Endothelial cell of hepatic sinusoid (primary cell): Measurements from ENCODE around the gene ARSH.
"Not testable (repeated sequence)": the region's sequence is repeated elsewhere in the genome, so short reads cannot be mapped to it uniquely, and the experiment has no call there.

Experiments
- in situ Hi-C: cut with HindIII; loops from 2 replicates; pipeline ENCODE4 v1.10.0; 2017; ENCODE audit warnings: low sequenced_read_pairs

Gene ARSH, protein sequence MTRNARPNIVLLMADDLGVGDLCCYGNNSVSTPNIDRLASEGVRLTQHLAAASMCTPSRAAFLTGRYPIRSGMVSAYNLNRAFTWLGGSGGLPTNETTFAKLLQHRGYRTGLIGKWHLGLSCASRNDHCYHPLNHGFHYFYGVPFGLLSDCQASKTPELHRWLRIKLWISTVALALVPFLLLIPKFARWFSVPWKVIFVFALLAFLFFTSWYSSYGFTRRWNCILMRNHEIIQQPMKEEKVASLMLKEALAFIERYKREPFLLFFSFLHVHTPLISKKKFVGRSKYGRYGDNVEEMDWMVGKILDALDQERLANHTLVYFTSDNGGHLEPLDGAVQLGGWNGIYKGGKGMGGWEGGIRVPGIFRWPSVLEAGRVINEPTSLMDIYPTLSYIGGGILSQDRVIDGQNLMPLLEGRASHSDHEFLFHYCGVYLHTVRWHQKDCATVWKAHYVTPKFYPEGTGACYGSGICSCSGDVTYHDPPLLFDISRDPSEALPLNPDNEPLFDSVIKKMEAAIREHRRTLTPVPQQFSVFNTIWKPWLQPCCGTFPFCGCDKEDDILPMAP

GRCh38 chrX:3006495-3006894 lies at the start of gene ARSH:
Gene ARSH, plus strand, starts transcription at chrX:3006546. Its CDS starts 67 bp downstream, at chrX:3006613.
- in situ Hi-C loops: no loop called here

GRCh38 chrX:2958199-2958598 lies 48.1 kb upstream of the ARSH start:
- in situ Hi-C loops: no loop called here

- in situ Hi-C loops: no loop called here
Measured at GRCh38 chrX:2960861-2961515, 45.4 kb upstream of the ARSH start.

DNA sequence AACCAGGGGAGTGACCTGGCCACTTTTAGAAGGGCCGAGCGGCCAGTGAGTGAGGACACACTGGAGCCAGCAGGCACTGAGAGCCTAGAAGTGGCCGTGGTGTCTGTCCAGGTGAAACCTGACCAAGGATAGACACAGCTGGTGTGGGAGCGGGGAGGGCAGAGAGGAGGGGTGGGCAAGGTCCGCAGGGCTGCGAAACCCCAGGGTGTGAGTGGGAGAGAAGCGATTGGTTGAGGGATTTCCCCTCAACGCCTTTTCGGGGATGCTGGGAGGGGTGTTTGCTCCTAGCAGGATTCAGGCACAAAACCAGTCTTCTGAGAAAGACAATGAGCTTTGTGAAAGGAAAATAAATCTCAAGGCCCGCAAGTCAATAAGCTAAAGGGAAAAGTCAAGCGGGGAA lies 44.0 kb upstream of the ARSH start:
- in situ Hi-C loops: no loop called here

GRCh38 chrX:2963449-2963848 lies 42.9 kb upstream of the ARSH start:
- in situ Hi-C loops: not testable (repeated sequence)

DNA sequence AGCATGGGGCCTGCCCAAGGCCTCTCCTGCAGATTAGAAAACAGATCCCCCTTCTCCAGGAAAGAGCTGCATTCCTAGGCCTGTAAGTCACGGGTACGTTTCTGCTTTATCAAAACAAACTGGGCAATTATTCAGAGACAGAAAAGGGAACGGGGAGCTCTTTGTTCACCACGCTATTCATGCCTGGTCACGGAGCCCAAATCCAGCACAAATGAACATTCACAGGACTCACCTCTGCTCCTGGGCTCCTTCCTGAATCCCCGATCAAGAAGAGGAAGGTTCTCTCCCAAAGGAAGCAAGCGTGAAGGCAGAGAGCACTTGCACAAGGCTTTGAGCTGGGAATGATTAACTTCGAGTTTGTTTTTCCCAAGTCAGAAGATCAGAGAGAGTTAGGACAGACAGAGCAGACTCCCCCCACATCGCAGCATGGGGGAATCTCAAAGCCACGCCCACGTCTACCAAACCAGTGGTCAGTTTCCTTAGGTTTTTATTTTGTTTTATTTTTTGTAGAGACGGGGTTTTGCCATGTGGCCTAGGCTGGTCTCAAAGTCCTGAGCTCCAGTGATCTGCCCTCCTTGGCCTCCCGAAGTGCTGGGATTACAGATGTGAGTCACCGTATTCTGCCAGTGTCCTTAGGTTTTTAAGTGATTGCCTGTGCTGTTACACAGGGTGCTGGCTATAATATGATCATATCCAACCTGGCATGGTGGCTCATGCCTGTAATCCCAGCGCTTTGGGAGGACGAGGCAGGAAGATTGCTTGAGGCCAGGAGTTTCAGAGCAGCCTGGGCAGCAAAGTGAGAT lies 42.2 kb upstream of the ARSH start:
- in situ Hi-C loops: not testable (repeated sequence)

DNA sequence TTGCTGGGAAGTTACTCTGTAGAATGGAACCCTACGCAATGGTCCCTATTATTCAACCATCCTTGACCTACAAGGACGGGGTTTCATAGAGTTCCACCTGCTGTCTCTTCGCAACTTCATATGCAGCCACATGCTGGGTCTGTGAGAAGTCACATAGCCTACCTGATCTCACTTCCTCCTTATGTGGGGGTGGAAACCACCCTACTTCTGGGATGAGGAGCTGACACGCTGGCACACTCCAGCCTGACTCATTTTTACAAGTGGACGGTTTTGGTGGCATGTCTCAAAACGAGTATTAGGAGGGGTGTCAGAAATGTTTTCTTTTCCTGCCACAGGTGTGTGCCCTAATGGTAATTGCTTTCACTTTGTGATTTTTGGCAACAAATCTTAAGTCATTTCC lies 40.4 kb upstream of the ARSH start:
- in situ Hi-C loops: no loop called here

DNA sequence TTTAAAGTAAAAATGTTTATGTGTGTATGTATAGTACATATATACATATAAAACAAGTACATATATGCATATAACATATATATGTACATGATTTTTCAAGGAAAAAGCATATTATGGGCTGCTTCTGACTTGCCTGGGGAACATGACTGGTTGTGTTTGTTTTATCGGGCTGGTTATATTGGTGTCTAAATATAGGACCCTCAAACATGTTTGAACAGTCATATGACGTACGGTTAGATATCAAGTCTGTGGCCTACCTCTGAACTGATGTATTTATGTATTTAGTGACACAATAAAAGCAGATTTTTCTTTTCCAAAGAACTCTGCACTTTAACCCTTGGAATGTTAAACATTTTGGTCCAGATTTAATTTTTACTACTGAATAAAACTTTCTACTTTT lies 39.3 kb upstream of the ARSH start:
- in situ Hi-C loops: no loop called here

- in situ Hi-C loops: no loop called here
Measured at GRCh38 chrX:2967584-2967983, 38.8 kb upstream of the ARSH start.

DNA sequence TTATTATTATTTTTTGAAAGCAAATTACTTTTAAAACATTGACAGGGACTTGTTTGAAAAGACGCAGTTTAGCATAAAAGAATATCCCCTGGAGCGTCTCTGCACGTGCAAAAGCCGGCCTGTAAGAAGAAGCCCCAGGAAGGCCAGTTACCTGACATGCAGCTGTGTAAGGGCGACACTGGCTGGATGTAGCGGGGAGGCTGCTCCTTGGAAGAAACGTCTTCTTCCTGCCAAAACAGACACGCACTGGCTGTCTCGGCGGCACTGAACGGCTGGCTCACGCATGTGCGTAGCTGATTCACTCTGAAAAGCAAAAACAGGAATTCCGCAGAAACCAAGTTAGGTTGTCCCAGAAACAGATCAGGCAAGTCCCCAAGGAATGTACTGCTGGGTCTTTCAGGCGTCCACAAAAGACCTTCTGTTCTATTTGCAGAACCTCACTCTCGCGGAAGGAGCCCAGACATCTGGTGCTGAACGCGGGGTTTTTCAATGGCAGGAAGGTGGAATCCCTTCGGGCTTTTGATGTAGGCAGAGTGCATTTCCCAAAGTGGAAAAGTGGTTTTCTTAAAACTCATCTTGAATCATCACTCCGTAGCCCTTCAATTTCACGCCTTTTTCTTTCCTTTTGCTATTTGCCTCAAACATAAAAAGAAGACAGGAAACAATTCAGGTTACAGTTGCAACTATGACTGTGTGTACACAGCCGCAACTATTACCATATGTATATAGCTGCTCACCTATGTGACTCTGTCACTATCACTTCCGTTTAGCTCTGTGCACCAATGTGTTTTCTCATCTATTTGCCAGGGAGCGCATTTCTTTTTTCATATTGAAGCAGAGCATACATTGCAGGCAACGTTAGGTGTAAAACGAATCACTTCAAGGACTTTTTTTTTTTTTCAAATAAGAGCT lies 38.1 kb upstream of the ARSH start:
- in situ Hi-C loops: no loop called here

- in situ Hi-C loops: no loop called here
Measured at GRCh38 chrX:2969021-2969420, 37.3 kb upstream of the ARSH start.

- in situ Hi-C loops: no loop called here
Measured at GRCh38 chrX:2972391-2972790, 34.0 kb upstream of the ARSH start.

- in situ Hi-C loops: no loop called here
Measured at GRCh38 chrX:2974961-2975360, 31.4 kb upstream of the ARSH start.

- in situ Hi-C loops: not testable (repeated sequence)
Measured at GRCh38 chrX:2978639-2979038, 27.7 kb upstream of the ARSH start.

- in situ Hi-C loops: no loop called here
Measured at GRCh38 chrX:2984342-2984741, 22.0 kb upstream of the ARSH start.

- in situ Hi-C loops: no loop called here
Measured at GRCh38 chrX:2989565-2989964, 16.8 kb upstream of the ARSH start.

GRCh38 chrX:3010532-3010931 lies 4.2 kb downstream of the ARSH start:
- in situ Hi-C loops: no loop called here

- in situ Hi-C loops: no loop called here
Measured at GRCh38 chrX:3017492-3017891, 11.1 kb downstream of the ARSH start.

DNA sequence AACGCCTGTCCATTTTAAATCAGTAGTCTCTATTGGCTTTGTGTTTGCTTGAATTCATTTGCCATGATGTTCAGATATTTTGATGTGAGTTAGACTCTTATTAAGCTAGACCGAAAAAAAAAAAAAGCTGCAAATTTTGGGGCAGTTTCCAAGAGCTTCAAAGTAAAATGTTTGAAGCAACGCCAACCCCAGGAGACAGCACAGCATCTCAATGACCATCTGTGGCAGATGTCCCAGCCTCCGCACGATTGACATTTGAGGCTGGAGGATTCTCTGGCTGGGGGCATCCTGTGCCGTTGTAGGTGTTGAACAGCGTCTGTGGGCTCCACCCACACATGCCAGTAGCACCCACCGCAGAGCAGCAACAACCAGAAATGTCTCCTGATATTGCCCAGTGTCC lies 17.8 kb downstream of the ARSH start:
- in situ Hi-C loops: no loop called here

DNA sequence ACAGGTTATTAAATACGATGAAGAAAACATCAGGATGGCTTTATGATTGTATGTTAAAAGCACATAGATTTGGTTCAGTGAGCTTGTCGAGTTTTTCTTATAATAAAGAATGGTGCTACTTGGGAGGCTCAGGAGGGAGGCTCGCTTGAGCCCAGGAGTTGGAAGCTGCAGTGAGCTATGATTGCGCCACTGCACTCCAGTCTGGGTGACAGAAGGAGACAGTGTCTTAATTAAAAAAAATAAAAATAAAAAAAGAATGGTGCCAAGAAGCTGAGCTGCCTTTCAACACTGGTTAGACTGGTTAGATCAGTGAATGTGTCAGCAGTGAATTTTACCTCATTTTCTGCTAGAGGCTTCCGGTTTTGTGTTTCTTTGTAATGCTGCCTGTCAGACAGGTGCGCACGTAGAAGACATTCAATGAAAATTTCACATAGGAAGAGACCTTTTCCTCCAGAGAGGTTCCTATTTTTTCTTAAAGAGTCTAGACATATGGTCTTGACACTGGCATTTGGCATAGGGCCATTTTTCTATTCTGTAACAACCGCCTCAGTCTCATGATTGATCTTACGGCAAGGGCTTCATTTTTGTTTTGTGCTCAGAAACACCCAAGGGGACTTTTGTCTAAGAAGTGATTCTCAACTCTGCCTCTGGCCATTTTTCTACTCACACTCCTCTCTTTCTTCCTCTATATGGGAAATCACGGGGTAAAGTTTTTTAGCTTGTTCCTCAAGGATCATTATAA lies 19.9 kb downstream of the ARSH start:
- in situ Hi-C loops: no loop called here
